ENCODE results near the gene PPFIA2. TPM values are rescaled to one million over a fixed set of nuclear protein-coding genes. Genes with fewer than 3 reads are reported as not detected.

The PPFIA2 gene
- total RNA-seq, 6 experiments from 2014 or later: not detected

DNA sequence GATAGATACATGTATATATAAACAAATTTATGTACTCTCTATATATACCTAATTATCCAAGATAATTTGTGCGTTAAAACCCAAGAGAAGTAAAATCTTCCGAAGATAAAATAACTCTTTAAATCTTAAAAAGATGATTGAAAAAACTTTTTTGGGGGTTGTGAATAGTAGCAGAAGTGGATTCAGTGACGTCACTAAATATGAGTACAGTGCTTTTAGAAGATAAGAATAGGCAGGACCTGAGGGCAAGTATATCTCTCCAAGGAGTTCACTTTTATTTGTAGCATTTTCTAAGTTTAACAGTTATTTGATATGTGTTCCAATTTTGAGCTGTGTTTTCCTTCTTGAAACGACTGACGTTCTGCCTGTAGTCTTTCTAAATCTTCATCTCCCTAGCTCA lies 319.8 kb downstream of the PPFIA2 start:
- Mint-ChIP-seq H3K4me1 (ENCODE audit: low read depth) (no peaks in the 10 kb centered on the region), H3K27me3 (ENCODE audit: insufficient read depth) (no peaks in the 10 kb centered on the region), H3K27ac (no peak overlapping the region), H3K9me3 (peaks cover 5% of the 10 kb centered on the region), H3K36me3 (ENCODE audit: low read depth) (no peaks in the 10 kb centered on the region), H3K4me3 (no peak overlapping the region)
- TF ChIP-seq CTCF (IDR thresholded peaks at IDR 0.05): no peak
- no peak for DNase-seq

DNA sequence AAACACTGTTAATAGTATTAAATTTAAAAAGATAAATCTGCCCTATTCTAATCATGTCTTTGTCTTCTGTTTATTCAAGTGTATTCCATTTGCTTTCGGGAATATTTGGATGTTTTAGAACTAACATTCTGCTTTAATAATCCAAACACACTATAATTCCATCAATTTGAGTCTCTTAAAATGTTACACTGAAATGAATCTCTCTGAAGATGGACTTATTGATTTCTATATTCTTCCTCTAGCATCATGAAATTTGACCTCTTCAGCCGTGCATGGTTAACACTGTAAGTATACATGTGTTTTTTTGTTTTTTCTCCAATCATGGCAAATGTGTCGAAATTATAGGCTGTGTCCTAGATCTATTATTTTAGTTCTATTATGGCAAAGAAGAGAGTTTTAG lies 342.1 kb downstream of the PPFIA2 start:
- no peaks in the 10 kb centered on the region for H3K4me1 Mint-ChIP-seq (ENCODE audit: low read depth)
- H3K27me3 Mint-ChIP-seq (ENCODE audit: insufficient read depth): no peaks in the 10 kb centered on the region
- no peak overlapping the region for H3K4me3 Mint-ChIP-seq
- DNase-seq: no peak
- H3K9me3 Mint-ChIP-seq: peaks cover 33% of the 10 kb centered on the region
- no peaks in the 10 kb centered on the region for H3K36me3 Mint-ChIP-seq (ENCODE audit: low read depth)
- no peak overlapping the region for H3K27ac Mint-ChIP-seq
- TF ChIP-seq CTCF (IDR thresholded peaks at IDR 0.05): no peak

DNA sequence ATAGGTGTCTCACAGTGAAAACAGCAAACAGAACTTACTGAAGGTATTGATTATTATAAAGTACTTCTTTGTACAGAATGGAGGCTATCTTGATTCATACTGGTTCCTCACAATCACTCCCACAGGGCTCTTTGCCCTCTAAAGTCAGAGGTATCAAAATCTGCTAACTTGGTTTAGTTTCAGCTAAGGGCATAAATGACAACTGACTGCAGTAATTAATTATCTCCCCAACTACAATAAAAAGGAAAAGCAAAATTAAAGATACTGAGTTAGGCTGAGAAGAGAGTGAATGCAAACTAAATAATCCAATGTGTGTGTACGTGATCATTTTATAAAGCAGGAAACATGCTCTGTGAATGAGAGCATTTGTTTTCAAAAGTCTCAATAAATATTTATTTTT lies 342.6 kb downstream of the PPFIA2 start:
- Mint-ChIP-seq H3K27ac (no peak overlapping the region), H3K36me3 (ENCODE audit: low read depth) (no peaks in the 10 kb centered on the region), H3K9me3 (peaks cover 34% of the 10 kb centered on the region), H3K4me1 (ENCODE audit: low read depth) (no peaks in the 10 kb centered on the region), H3K27me3 (ENCODE audit: insufficient read depth) (no peaks in the 10 kb centered on the region), H3K4me3 (no peak overlapping the region)
- no peak for TF ChIP-seq CTCF (IDR thresholded peaks at IDR 0.05)
- DNase-seq: no peak

DNA sequence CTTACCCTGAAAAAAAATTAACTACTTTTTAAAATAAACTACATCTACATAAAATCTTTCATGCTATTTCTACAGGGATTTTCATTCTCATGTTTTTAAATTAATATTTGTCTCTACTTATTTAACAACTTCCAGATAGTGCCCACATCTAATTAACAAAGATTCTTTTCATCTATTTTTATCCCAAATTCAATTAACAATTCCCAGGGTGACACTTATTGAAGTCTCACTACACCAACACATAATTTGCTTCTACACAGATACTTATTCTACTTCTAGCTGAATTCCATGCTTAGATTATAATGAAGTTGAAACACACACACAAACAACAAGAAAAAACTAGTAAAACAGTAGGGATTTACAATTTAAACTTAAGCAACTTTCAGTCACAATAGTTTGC lies 344.7 kb downstream of the PPFIA2 start:
- H3K4me3 Mint-ChIP-seq: no peak overlapping the region
- H3K4me1 Mint-ChIP-seq (ENCODE audit: low read depth): no peaks in the 10 kb centered on the region
- DNase-seq: no peak
- no peak for TF ChIP-seq CTCF (IDR thresholded peaks at IDR 0.05)
- no peak overlapping the region for H3K27ac Mint-ChIP-seq
- H3K36me3 Mint-ChIP-seq (ENCODE audit: low read depth): no peaks in the 10 kb centered on the region
- H3K9me3 Mint-ChIP-seq: peaks cover 36% of the 10 kb centered on the region
- H3K27me3 Mint-ChIP-seq (ENCODE audit: insufficient read depth): no peaks in the 10 kb centered on the region

DNA sequence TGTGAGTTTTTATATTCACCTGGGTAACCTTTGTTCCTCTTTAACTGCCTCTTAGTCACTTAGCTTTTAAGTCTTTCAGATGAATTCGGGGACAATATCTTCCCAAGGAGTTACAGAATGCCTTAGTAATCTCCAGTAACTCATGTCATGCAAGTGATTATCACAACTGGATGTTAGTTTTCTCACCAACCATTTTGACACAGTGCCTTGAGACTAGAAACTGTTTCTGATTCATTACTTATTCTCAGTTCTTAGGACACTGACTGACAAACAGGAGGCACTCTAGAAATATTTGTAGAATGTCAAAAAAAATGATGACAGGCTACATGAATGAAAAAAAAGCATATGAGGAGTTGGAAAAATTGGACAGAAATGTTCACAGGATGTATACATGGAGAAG lies 346.2 kb downstream of the PPFIA2 start:
- Mint-ChIP-seq H3K27me3 (ENCODE audit: insufficient read depth) (no peaks in the 10 kb centered on the region), H3K4me1 (ENCODE audit: low read depth) (no peaks in the 10 kb centered on the region), H3K4me3 (no peak overlapping the region), H3K36me3 (ENCODE audit: low read depth) (no peaks in the 10 kb centered on the region), H3K9me3 (peaks cover 39% of the 10 kb centered on the region), H3K27ac (no peak overlapping the region)
- no peak for TF ChIP-seq CTCF (IDR thresholded peaks at IDR 0.05)
- DNase-seq: no peak

DNA sequence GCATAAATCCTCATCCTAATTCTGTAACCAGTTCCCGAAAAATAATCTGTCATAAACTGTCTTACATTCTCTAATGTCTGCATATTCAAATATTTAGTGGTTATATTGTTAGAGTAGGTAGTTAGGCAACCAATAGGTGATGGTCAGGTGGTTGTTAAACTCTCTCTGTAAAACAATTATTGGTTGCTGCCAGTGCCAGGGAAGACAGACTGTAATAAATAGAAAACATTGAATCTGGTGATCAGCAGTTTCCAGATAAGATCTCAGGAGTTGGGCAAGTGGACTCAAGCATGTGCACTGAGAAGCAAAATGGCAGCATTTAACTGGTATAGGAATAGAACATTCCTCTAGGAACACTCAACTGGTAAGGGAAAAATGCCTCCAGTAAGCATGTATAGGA lies 355.8 kb downstream of the PPFIA2 start:
- no peak for TF ChIP-seq CTCF (IDR thresholded peaks at IDR 0.05)
- H3K9me3 Mint-ChIP-seq: peaks cover 37% of the 10 kb centered on the region
- H3K4me3 Mint-ChIP-seq: no peak overlapping the region
- DNase-seq: no peak
- peaks cover 3% of the 10 kb centered on the region; the same call in 1 of the 2 replicates for H3K27me3 Mint-ChIP-seq (ENCODE audit: insufficient read depth)
- H3K27ac Mint-ChIP-seq: no peak overlapping the region
- no peaks in the 10 kb centered on the region for H3K36me3 Mint-ChIP-seq (ENCODE audit: low read depth)
- no peaks in the 10 kb centered on the region for H3K4me1 Mint-ChIP-seq (ENCODE audit: low read depth)
